Right kidney (tissue), 1 donor: Measurements from ENCODE around the gene SREK1.
"Not testable (repeated sequence)": the region's sequence is repeated elsewhere in the genome, so short reads cannot be mapped to it uniquely, and the experiment has no call there.

Experiments used
- DNase-seq: peaks from one replicate; pipeline ENCODE4 v3.0.0-alpha.2; 2016

Gene SREK1

DNA sequence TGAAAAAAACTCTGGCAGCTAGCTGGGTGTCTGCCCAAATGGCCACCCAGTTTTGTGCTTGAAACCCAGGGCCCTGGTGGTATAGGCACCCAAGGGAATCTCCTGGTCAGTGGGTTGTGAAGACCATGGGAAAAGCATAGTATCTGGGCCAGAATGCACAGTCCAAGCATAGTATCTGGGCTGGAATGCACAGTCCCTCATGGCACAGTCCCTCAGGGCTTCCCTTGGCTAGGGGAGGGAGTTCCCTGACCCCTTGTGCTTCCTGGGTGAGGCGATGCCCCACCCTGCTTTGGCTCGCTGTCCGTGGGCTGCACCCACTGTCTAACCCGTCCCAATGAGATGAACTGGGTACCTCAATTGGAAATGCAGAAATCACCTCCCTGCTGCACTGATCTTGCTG, 78.8 kb downstream of the SREK1 start:
- DNase-seq: not testable (repeated sequence)

DNA sequence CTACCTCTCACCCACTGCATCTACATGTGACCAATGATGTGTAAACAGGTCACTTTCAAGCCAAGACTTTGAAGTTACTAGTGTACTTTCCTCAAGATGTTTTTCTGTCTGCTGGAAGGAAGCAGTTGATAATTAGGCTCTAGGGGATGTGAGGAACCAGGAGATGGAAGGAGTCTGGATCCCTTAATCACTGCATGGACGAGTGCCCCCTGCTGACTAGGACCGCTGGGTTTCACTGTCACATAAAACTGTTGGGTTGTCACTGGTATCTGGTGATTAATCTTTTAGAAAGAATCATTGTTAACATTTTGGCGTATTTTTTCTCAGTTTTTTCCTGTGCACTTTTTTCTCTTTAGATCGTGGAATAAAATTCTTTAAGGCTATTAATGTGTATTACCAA, 79.5 kb downstream of the SREK1 start:
- DNase-seq: no peak

DNA sequence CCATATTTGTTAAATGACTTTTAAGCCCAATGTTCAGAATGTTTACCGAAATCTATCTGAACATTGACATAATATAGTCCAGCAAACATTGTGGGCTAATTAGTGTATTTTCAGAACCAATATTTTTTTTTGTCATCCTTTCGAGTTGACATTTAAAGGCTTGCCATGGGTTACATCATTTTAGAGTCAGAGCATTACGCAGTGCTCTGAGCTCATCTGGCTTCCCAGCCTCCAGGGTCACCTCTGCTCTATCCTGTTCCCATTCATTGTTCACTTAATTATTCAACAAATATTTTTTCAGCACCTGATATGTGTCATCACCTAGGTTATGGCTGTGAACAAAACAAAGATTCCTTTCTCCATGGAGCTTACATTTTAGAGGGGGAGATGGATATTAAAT, 80.2 kb downstream of the SREK1 start:
- DNase-seq: no peak

- DNase-seq: no peak
Measured at GRCh38 chr5:66224773-66225553, 80.9 kb downstream of the SREK1 start.

DNA sequence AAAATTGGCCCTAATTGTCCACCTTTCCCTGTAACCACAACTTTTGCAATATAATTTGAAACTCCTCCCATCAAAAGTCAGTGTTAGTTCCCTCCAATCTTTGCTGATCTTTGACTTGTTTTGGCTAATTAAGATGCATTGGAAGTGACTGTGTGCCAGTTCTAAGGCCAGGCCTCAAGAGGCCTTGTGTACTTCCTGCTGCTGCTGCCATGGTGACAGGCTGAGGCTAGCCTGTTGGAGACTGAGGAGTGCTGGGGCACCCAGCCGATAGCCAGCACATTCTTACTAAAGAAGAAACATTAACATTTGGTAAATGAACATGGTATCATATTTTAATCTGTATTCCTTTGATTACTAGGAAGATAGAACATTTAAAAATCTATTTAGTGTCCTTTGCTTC, 86.5 kb downstream of the SREK1 start:
- DNase-seq: no peak

DNA sequence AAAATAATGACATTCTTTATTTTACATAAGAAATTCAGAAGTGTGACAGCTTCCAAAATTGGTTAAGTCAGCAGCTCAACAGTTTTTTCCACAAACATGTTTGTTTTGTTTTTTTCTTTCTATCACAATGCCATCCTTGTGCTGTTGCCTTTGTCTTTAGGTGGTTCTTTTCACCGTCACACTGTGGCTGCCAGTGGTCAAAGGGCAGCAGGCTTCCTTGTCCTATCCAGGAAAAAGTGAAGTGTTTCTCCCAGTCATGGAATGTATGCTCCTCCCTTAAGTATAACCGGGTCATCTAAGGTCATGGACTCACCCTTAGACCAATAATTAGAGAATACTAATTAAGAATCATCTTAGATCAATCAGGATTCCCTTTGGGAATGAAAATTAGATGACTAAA, 87.4 kb downstream of the SREK1 start:
- DNase-seq: no peak

GRCh38 chr5:66232275-66232674, 88.2 kb downstream of the SREK1 start:
- DNase-seq: no peak

- DNase-seq: no peak
Measured at GRCh38 chr5:66232706-66233445, 88.8 kb downstream of the SREK1 start.
